IMR-90 (cell line): ENCODE results near the gene DUSP8. TPM values are rescaled to one million over a fixed set of nuclear protein-coding genes. Genes with fewer than 3 reads are reported as not detected.

Source experiments
- ATAC-seq: fragments of 200-7000 bp; cut with Tn5 transposase; 2 replicates; pipeline ENCODE4 v1.9.1; 2020; ENCODE audit warnings: low read depth, mild to moderate bottlenecking, moderate library complexity
- BruUV-seq: library from RNA; stranded (reverse); fragments of 400-500 nt; replicated peaks from 2 replicates; lab custom pipeline; 2021; lab: Mats Ljungman, UMichigan
- CTCF ChIA-PET: fragments of 300-600 bp; formaldehyde crosslinking; extraction: SDS; loops from one replicate; lab custom pipeline; 2021; ENCODE audit warnings: antibody characterized with exemption; lab: Yijun Ruan, JAX
- POLR2A ChIA-PET: fragments of 300-600 bp; sonication (Branson Sonifier 250); formaldehyde crosslinking; loops from one replicate; lab custom pipeline; 2022; ENCODE audit warnings: antibody characterized with exemption; ENCODE audit not compliant: unreplicated experiment; lab: Charles Lee
- DNase-seq: peaks from one replicate; pipeline ENCODE4 v3.0.0; 2013
- H2AFZ ChIP-seq: replicated peaks from 2 replicates; pipeline ENCODE3; 2013; ENCODE audit warnings: low read length, mild to moderate bottlenecking; ENCODE audit not compliant: poor library complexity
- H2AK5ac ChIP-seq: 2 replicates; pipeline ENCODE4 v1.6.1; 2013; ENCODE audit warnings: low read depth, low read length, inconsistent platforms
- H2AK9ac ChIP-seq: replicated peaks from 2 replicates; pipeline ENCODE3; 2013; ENCODE audit warnings: mild to moderate bottlenecking, low read depth, low read length, moderate library complexity; ENCODE audit not compliant: poor library complexity
- H2BK120ac ChIP-seq: 2 replicates; pipeline ENCODE4 v1.6.1; 2013; ENCODE audit warnings: low read depth, low read length, inconsistent platforms
- H2BK15ac ChIP-seq: 3 replicates; pipeline ENCODE4 v1.6.1; 2013; ENCODE audit warnings: low read depth, low read length, inconsistent platforms
- H2BK20ac ChIP-seq: 2 replicates; pipeline ENCODE4 v1.6.1; 2013; ENCODE audit warnings: low read depth, mild to moderate bottlenecking, inconsistent platforms, low read length, moderate library complexity
- H2BK5ac ChIP-seq: 2 replicates; pipeline ENCODE4 v1.6.1; 2013; ENCODE audit warnings: mild to moderate bottlenecking, low read depth, low read length, inconsistent platforms; ENCODE audit not compliant: poor library complexity, severe bottlenecking
- H3K14ac ChIP-seq: replicated peaks from 2 replicates; pipeline ENCODE4 v1.6.1; 2013; ENCODE audit warnings: low read depth, low read length, inconsistent platforms
- H3K18ac ChIP-seq: 2 replicates; pipeline ENCODE4 v1.6.1; 2013; ENCODE audit warnings: low read depth, low read length, control low read depth
- H3K23ac ChIP-seq: 2 replicates; pipeline ENCODE4 v1.6.1; 2013; ENCODE audit warnings: low read depth, low read length, inconsistent platforms
- H3K27ac ChIP-seq: 2 replicates; pipeline ENCODE4 v1.5.1; 2013; ENCODE audit warnings: mild to moderate bottlenecking, control low read depth, low read length; ENCODE audit not compliant: insufficient read depth
- H3K27me3 ChIP-seq: 2 replicates; pipeline ENCODE4 v1.6.1; 2013; ENCODE audit warnings: low read length; ENCODE audit not compliant: control insufficient read depth, insufficient read depth
- H3K36me3 ChIP-seq: 2 replicates; pipeline ENCODE4 v1.6.1; 2013; ENCODE audit warnings: low read length, mixed read lengths; ENCODE audit not compliant: control insufficient read depth, insufficient read depth
- H3K4ac ChIP-seq: 2 replicates; pipeline ENCODE4 v1.6.1; 2013; ENCODE audit warnings: low read depth, low read length, inconsistent platforms
- H3K4me1 ChIP-seq: 2 replicates; pipeline ENCODE4 v1.6.1; 2013; ENCODE audit warnings: low read length, mixed read lengths; ENCODE audit not compliant: control insufficient read depth, insufficient read depth
- H3K4me2 ChIP-seq: 2 replicates; pipeline ENCODE4 v1.6.1; 2013; ENCODE audit warnings: low read depth, mild to moderate bottlenecking, control low read depth, low read length, moderate library complexity
- H3K4me3 ChIP-seq: 2 replicates; pipeline ENCODE4 v1.5.1; 2013; ENCODE audit warnings: low read depth, mild to moderate bottlenecking, control low read depth, low read length, moderate library complexity; ENCODE audit not compliant: insufficient read depth
- H3K56ac ChIP-seq: 2 replicates; pipeline ENCODE4 v1.6.1; 2013; ENCODE audit warnings: low read length, inconsistent platforms; ENCODE audit not compliant: insufficient read depth; ENCODE audit errors: extremely low read depth
- H3K79me1 ChIP-seq, 2 experiments: 2 replicates each; pipeline ENCODE4 v1.6.1; 2013; ENCODE audit warnings: low read length in 2 of 2, inconsistent platforms in 1 of 2, low read depth in 1 of 2
- H3K9ac ChIP-seq: 2 replicates; pipeline ENCODE4 v1.6.1; 2013; ENCODE audit warnings: low read depth, low read length, control low read depth
- H3K9me1 ChIP-seq: 2 replicates; pipeline ENCODE4 v1.6.1; 2013; ENCODE audit warnings: low read length, inconsistent platforms; ENCODE audit not compliant: insufficient read depth
- H3K9me3 ChIP-seq: 2 replicates; pipeline ENCODE4 v1.6.1; 2013; ENCODE audit warnings: low read length; ENCODE audit not compliant: control insufficient read depth, insufficient read depth
- H4K20me1 ChIP-seq: 2 replicates; pipeline ENCODE4 v1.6.1; 2013; ENCODE audit warnings: low read length, inconsistent platforms; ENCODE audit not compliant: insufficient read depth
- H4K5ac ChIP-seq: 2 replicates; pipeline ENCODE4 v1.6.1; 2013; ENCODE audit warnings: mild to moderate bottlenecking, low read depth, low read length, control low read depth
- H4K8ac ChIP-seq, 2 experiments: 2 replicates each; pipeline ENCODE4 v1.6.1; 2013; ENCODE audit warnings: low read depth in 2 of 2, low read length in 2 of 2, control low read depth in 1 of 2, inconsistent platforms in 1 of 2
- H4K91ac ChIP-seq: 2 replicates; pipeline ENCODE4 v1.6.1; 2013; ENCODE audit warnings: low read depth, low read length, inconsistent platforms; ENCODE audit not compliant: insufficient read depth
- CTCF ChIP-seq: conservative IDR thresholded peaks from 2 replicates; pipeline ENCODE4 v1.5.1; 2012; ENCODE audit warnings: mild to moderate bottlenecking, low read depth, low read length, improper control_type of control experiment
- ELK1 ChIP-seq: fragments of 150-350 bp; IDR thresholded peaks from 2 replicates; pipeline ENCODE4 v1.6.1; 2016; ENCODE audit warnings: low read depth, mild to moderate bottlenecking, low read length, moderate library complexity, borderline replicate concordance
- MAFK ChIP-seq: IDR thresholded peaks from 2 replicates; pipeline ENCODE4 v1.6.1; 2012; ENCODE audit warnings: low read depth, low read length, improper control_type of control experiment
- MAZ ChIP-seq: IDR thresholded peaks from 2 replicates; pipeline ENCODE4 v1.6.1; 2012; ENCODE audit warnings: low read depth, mild to moderate bottlenecking, low read length, improper control_type of control experiment, moderate library complexity, borderline replicate concordance
- NFE2L2 ChIP-seq: fragments of 150-350 bp; IDR thresholded peaks from 2 replicates; pipeline ENCODE4 v1.6.1; 2016; ENCODE audit warnings: low read depth, mild to moderate bottlenecking, low read length
- POLR2A ChIP-seq: IDR thresholded peaks from 2 replicates; pipeline ENCODE4 v1.6.1; 2012; ENCODE audit warnings: mild to moderate bottlenecking, low read depth, low read length
- RCOR1 ChIP-seq: IDR thresholded peaks from 2 replicates; pipeline ENCODE4 v1.6.1; 2012; ENCODE audit warnings: mild to moderate bottlenecking, low read length, improper control_type of control experiment; ENCODE audit not compliant: insufficient replicate concordance
- SMC3 ChIP-seq: fragments of 150-350 bp; IDR thresholded peaks from 2 replicates; pipeline ENCODE4 v1.6.1; 2016; ENCODE audit warnings: low read depth, mild to moderate bottlenecking, antibody characterized with exemption, low read length, moderate library complexity
- WGBS, 2 experiments: methylation state at CpG; one replicate each; pipeline versions ENCODE4 v1.1.5 to v1.1.7; 2013; ENCODE audit warnings: missing lambda C conversion rate in 2 of 2; ENCODE audit not compliant: insufficient read length in 1 of 2; ENCODE audit errors: extremely low coverage in 2 of 2; 5-methylcytosine and 5-hydroxymethylcytosine counted together
- dilution Hi-C: fragments of 300-500 bp; cut with HindIII; formaldehyde crosslinking; loops from one replicate; pipeline ENCODE4 v1.14.3; 2018; ENCODE audit warnings: low sequenced_read_pairs; ENCODE audit not compliant: unreplicated experiment
- in situ Hi-C: fragments of 300-500 bp; cut with MboI; formaldehyde crosslinking; loops from 3 replicates; pipeline ENCODE4 v1.14.3; 2019; ENCODE audit warnings: low sequenced_read_pairs, inconsistent platforms, mixed read lengths
- intact Hi-C: fragments of 100-400 bp; cut with micrococcal nuclease; formaldehyde crosslinking; loops from 2 replicates; pipeline ENCODE4 v1.10.0; 2022
- polyA plus RNA-seq, 3 experiments: library from polyadenylated mRNA; depleted of rRNA; stranded (reverse); fragments of >200 nt; gene quantifications; 2 replicates each; pipeline ENCODE4 v1.2.3, GENCODE V29; 2012; ENCODE audit warnings: low replicate concordance in 1 of 3
- total RNA-seq: library from RNA; depleted of rRNA; stranded (reverse); fragments of >200 nt; gene quantifications from 2 replicates; pipeline ENCODE4 v1.2.3, GENCODE V29; 2012
- TF ChIP-seq, protein P1 (sequence below): fragments of 150-350 bp; IDR thresholded peaks from 2 replicates; pipeline ENCODE4 v1.6.1; 2017; ENCODE audit warnings: mild to moderate bottlenecking, antibody characterized with exemption, low read length, low read depth

The DUSP8 gene
- total and polyA plus RNA-seq, 2 of the 4 experiments (the other 2 are of a cell fraction) = 0.72 to 4.2 TPM

DNA sequence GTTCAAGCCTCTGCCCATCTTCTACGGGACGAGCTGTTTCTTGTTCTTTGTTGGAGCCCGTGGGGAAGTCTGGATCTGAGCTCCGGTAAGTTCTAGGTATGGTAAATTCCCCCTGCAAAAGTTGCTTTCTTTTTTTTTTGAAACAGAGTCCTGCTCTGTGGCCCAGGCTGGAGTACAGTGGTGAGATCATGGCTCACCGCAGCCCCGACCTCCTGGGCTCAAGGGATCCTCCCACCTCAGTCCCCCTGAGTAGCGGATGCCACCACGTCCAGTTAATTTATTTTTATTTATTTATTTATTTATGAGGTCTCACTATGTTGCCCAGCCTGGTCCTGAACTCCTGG is 50.0 kb downstream of the DUSP8 start:
- H4K20me1 ChIP-seq = peaks cover 88% of the 10 kb centered on the region

More for the DNA sequence above, 50.0 kb downstream of the DUSP8 start:
- no peaks in the 10 kb centered on the region for H3K27me3 ChIP-seq
- no peaks in the 10 kb centered on the region for H3K9me3 ChIP-seq
- no peak overlapping the region for H2BK20ac ChIP-seq
- H2BK15ac ChIP-seq = no peak overlapping the region
- H3K9me1 ChIP-seq = peaks cover 5% of the 10 kb centered on the region; the same call in 1 of the 2 replicates
- CTCF ChIA-PET = interaction anchor here (1.5 kb wide), 1 partner anchor 53 kb away, joined by 3 read pairs; no protein-coding TSS in a partner anchor
- H2BK120ac ChIP-seq = no peak overlapping the region
- no TSS peak for BruUV-seq
- no peak overlapping the region for H2AK9ac ChIP-seq
- H3K36me3 ChIP-seq = no peaks in the 10 kb centered on the region
- POLR2A ChIA-PET = no interaction called here
- H3K27ac ChIP-seq = no peak overlapping the region
- WGBS, 2 experiments = 80% methylated on average over 1 of the region's 8 CpGs; no CpG with 5 or more reads in 1 of the 2 experiments
- no peak overlapping the region for H2AK5ac ChIP-seq
- H4K5ac ChIP-seq = no peak overlapping the region
- H3K23ac ChIP-seq = no peak overlapping the region
- no peak overlapping the region for H3K14ac ChIP-seq
- no peak overlapping the region for H3K4me2 ChIP-seq
- ATAC-seq = no peak
- in situ Hi-C loops (loop anchor here (25.0 kb wide), 1 partner anchor 310 kb away; the partner anchor contains the start of gene MUC5B), intact Hi-C loops (no loop called here), dilution Hi-C loops (no loop called here)
- no peak overlapping the region for H2BK5ac ChIP-seq
- peaks cover 7% of the 10 kb centered on the region; the same call in 1 of the 2 replicates for H3K4me1 ChIP-seq
- H4K8ac ChIP-seq = no peak overlapping the region
- H3K79me1 ChIP-seq = peaks cover 26 to 56% of the 10 kb centered on the region in 2 experiments
- H3K4ac ChIP-seq = no peak overlapping the region
- DNase-seq = no peak
- no peak overlapping the region for H3K4me3 ChIP-seq
- no peak overlapping the region for H2AFZ ChIP-seq
- TF ChIP-seq CTCF = no peak
- TF ChIP-seq SMC3 = no peak
- TF ChIP-seq, protein P1, sequence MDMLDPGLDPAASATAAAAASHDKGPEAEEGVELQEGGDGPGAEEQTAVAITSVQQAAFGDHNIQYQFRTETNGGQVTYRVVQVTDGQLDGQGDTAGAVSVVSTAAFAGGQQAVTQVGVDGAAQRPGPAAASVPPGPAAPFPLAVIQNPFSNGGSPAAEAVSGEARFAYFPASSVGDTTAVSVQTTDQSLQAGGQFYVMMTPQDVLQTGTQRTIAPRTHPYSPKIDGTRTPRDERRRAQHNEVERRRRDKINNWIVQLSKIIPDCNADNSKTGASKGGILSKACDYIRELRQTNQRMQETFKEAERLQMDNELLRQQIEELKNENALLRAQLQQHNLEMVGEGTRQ = no peak
- no peak for TF ChIP-seq NFE2L2
- TF ChIP-seq POLR2A = no peak
- TF ChIP-seq ELK1 = no peak
- TF ChIP-seq RCOR1 = no peak
- no peak for TF ChIP-seq MAZ
- TF ChIP-seq MAFK = no peak
- no peak overlapping the region for H4K91ac ChIP-seq
- H3K18ac ChIP-seq = no peak overlapping the region
- no peak overlapping the region for H3K56ac ChIP-seq
- no peak overlapping the region for H3K9ac ChIP-seq
